HG03378 (cell line): ENCODE results near the gene FIG4.
A peak's percentile ranks its signal among the peaks of the same experiment; 100 is the strongest.
"Not testable (repeated sequence)": the region's sequence is repeated elsewhere in the genome, so short reads cannot be mapped to it uniquely, and the experiment has no call there.

ENCODE experiments used
- ATAC-seq: cut with Tn5 transposase; IDR thresholded peaks from one replicate; pipeline ENCODE4 v1.9.1; 2021; ENCODE audit warnings: mild to moderate bottlenecking, moderate library complexity; ENCODE audit not compliant: unreplicated experiment

The FIG4 gene

GRCh38 chr6:109793792-109794191 is 102.7 kb downstream of the FIG4 start:
- peak; percentile 40 for ATAC-seq

GRCh38 chr6:109794201-109794923 is 103.3 kb downstream of the FIG4 start:
- peak; percentile 47 for ATAC-seq

DNA sequence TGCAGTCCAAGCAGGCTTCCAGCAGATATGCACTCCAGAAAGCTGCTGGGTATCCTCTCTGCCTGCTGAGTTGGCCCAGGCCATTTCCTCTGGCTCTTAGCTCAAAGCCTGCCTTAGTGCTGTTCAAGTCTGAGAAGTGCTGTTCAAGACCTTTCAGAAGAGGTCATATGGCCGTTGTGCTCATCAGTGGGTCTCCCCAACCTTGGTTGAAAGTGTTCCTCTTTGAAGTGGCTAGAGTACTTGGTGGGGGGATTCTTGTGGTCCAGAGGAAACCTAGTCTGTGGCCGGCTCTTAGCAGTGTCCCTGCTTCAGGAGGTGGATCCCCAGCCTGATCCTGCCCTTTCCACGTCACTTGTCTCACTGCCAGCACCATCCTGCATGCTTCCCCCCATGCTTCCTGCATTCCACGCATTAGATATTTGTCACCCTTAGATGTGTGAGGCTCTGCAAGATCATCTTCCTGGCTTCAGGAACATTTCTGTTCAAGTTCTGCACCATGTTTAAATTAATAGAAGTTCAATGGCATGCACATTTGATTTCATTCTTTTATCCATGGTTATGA is 105.0 kb downstream of the FIG4 start:
- ATAC-seq: no peak

DNA sequence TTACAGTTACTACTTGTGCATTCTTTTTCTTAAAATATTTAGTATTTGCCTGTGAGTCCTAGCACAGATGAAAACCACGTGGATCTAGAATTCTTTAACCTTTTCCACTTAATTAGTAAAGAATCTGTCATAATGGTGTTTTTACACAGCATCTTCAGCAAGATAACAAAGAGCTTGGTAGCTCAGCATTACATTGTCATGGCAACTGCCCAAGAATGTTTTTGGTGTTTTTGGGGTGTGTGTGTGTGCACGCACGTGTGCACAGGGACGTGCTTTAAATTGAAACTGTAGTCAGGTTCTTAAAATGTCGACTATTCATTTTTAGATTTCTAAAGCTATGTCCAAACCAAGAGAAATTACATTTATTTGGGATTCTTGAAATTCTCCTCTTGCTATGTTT is 108.0 kb downstream of the FIG4 start:
- no peak for ATAC-seq

DNA sequence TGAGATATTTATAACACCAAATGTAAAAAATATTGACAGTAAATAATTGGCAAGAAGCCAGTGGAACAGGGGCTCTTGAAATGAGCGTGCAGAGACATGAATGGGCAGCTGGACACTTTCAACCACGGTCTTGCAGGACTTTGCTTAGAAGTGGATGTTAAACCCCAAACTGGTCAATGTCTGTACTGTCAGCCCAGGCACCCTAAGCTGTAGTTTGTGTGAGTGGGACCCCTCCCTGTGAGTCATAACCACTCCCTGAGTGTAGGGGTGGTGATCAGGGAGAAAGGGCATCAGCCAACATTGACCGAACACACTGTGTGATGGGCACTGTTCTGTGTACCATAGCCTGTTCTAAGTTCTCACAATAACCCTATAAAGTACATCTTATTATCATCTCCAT is 108.6 kb downstream of the FIG4 start:
- no peak for ATAC-seq

DNA sequence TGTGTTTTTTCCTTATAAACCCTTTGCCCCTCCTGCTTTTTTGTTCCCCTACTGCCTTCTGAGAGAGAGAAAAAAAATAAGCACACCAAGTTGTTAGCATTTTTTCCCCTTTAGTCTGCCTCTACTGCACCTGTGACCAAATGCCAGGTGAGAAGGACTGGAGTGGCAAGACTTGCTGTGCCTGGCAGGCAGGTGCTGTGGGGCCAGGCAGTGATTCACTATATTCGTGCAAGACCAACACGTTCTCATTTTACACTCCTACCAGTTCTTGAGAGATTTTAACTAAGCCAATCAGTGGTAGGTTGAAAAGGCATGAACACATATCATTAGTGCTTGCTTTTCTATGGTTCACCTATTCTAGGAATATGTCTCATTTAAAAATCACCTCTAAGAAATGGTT is 109.7 kb downstream of the FIG4 start:
- no peak for ATAC-seq

DNA sequence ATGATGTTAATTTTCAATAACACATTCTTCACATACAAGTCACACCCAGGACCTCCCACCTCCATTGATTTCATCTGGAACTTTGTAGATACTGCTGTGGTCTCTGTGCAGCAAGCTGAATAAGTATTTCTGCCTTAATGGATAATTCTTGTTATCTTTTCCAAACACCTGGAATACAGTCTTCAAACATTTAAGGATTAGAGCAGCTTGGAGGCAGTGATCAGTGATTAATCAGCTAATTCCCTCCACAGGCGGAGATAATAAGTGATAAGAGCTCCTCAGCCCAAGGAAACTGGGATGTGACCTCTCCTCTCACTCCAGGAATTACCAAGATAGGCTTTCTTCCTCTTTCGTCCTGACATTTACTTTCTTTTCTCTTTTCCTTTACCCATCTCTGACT is 110.7 kb downstream of the FIG4 start:
- ATAC-seq: no peak

DNA sequence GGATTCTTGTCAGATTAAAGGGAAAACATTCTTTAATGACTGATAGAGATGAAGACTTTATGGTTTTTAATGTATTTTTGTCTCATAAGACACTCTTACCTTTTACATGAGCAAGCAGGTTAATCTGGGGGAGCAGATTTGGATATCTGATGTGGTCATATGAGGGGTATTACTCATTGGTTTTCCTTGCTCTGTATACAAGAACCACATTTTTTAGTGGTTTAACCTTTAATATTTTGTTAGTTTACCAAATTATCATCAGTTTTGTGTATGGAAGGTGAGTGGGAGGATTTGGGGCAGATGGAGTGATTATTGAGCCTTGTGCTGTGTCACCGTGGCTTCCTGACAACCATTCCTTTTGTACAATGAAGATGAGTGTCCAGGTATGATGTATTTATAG is 112.9 kb downstream of the FIG4 start:
- no peak for ATAC-seq

DNA sequence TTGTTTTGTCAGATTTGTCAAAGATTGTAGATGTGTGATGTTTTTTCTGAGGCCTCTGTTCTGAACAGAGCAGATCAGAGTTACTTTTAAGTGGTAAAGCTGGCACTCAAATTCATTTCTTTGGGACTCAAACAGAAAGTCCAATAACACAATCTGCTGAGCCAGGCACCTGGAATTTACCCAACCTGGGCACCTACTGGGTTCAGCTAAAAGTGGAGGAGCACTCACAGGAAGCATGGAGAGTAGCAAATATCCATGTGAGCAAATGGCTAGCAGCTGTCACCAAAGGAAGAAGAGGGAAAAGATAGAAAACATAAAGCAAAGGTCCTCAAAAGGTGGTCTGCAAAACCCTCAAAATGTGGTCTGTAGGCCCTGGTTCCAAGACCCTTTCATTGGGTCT is 116.8 kb downstream of the FIG4 start:
- no peak for ATAC-seq

DNA sequence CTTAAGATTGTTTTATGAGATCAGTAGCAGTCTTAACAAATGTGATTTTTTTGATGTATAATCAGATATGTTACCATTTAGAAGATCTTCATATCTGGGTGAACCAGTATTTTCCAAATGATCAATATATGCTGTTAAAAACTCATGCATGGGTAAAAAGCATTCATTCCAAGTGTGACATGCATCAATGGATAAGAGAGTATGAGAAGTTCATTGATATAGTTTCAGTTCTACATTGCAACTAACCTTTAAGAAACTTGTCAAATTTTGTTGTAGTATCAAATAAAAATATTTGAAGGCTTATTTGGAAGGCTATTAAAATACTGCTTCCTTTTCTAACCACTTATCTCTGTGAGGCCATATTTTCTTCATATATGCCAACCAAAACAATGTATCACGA is 117.7 kb downstream of the FIG4 start:
- ATAC-seq: no peak

DNA sequence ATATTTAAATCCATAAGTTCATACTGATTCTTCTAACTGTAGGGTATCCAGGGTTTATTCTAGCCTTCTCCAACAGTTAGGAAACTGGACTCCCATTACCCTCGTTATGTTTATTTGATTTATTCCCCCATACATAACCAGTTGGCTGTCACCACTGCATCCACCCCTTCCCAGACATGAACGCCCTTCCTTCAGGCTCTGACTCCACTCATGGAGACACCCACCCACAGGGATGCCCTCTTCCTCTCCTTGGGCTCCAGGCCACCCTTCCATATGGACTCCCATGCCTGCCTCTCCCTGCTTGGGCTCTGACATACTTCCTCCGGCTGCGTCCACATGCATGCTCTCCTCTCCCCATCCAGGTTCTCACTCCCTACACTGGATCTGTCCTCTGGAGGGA is 124.0 kb downstream of the FIG4 start:
- ATAC-seq: no peak

DNA sequence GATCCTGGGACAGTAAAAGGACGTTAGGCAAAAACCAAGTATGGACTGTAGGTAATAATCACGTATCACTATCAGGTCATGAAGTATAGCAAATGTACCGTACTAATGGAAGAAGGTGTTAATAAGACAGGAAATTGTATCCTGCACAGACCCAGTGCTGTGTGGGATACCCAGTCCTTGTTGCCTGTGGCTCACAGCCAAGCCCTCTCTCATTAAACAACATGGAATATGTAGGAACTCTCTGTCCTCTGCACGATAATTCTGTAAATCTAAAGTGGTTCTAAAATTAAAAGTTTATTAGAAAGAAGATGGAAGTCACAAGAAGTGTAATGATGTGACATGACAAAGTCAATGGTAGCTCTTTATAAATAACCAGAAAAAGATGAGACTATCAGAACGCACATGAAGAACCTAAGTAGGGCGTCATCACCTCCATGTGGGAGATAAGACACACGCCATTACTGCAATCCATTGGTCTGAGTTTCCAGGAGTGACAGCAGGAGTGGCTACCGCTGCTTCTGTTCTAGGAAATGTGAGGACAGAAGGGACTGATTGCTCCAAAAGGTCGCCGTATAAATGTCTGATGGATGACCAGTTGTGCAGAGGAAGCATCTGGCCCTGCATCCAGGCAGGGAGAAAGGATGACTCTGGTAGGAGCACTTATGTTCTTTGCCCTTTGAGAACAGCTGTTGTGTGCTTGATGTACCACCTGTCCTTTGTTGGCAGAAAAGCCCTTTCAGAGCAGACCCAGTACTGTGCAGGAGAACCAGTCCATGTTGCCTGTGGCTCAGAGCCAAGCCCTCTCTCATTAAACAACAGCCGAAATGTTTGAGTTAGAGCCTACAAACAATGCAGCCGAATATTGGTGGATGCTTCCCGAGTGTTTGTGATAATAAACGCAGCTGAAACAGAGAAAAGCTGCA is 125.6 kb downstream of the FIG4 start:
- no peak for ATAC-seq

DNA sequence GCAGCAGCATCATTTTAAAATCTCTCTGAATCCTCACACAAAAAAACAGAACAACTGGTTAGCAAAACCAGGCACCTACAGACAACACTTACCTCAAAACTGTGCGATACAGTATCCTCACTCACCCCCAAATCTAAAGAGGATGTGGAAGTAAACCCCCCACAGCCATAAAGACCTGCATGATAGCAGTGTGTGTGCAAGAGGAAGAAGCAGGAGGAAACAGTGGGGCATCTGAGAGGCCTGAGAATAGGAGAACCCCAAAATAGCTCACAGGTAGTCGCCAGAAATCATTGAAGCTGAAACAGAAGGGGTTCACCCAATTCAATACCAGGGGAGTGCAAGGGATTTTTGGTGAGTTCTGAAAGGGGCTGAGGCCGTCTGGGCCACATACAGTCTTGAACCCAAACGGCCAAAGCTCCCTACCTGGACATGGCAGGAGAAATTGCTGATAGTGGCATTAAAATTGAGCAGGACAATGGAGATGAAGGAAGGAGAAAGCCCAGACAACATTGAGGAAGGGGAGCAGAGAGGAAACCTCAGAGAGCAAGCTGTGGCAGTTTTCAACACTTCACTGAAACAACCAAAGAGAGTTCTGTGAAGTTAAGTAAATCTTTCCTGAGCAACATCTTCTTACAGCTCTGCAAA is 129.7 kb downstream of the FIG4 start:
- peak; percentile 76 for ATAC-seq

- no peak for ATAC-seq
These were observed 130.3 kb downstream of the FIG4 start for GRCh38 chr6:109821428-109821827.

- no peak for ATAC-seq
These were observed 133.0 kb downstream of the FIG4 start for GRCh38 chr6:109824105-109824504.

GRCh38 chr6:109826551-109826950 is 135.5 kb downstream of the FIG4 start:
- no peak for ATAC-seq

DNA sequence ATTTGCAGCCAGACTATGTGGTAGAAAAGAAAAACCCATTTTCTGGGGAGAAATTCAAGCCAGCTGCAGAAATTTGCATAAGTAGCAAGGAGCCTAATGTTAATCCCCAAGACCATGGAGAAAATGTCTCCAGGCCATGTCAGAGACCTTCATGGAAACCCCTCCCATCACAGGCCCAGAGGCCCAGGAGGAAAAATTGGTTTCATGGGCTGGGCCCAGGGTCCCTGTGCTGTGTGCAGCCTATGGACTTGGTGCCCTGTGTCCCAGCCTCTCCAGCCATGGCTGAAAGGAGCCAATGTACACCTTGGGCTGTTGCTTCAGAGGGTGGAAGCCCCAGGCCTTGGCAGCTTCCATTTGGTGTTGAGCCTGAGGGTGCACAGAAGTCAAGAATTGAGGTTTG is 140.3 kb downstream of the FIG4 start:
- ATAC-seq: not testable (repeated sequence)

- no peak for ATAC-seq
These were observed 143.0 kb downstream of the FIG4 start for GRCh38 chr6:109834131-109834530.

DNA sequence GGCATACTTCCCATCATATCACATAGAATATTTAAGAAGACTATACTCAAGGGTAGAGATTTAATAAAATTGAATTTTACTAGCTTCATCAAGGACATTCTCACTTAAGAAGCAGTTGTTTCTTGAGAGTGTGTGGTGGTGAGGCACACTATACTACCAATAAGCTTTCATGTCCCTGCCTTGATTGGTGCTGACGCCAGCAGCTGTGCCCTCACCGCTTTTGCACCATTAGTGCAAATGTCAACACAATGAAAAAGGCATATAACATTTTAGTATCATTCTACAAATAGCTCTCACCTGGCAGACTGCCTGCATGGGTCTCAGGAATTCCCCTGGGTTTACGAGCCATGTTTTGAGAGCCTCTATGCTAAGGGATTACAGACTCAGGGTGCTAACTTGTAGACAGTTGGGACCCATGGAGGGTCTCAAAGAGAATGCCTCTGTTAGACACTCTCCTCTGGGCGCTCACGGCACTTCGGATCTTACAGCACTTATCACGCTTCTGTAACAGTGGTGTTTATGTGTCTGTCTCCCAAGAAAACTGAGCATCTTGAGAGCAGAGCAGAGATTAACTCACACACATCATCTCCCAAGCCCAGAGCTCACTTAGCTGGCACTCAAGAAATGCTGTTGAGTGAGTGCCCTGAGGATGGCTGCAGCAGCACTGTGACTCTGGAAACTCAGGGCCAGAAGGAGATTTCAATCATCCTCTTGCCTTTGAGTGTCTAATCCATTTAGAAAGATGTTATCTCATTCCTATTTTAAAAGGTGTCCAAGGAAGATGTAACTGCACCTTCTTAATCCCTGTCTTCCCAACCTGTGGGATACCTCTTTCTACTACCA is 143.7 kb downstream of the FIG4 start:
- no peak for ATAC-seq

GRCh38 chr6:109840034-109840433 is 148.9 kb downstream of the FIG4 start:
- ATAC-seq: no peak
